Fibroblast of lung (primary cell): ENCODE results near the gene UCK2.

Source experiments
- CTCF ChIP-seq, 2 donors: IDR thresholded peaks in 1 of 2; conservative IDR thresholded peaks in 1 of 2; 1 replicate in 1 of 2; 2 replicates in 1 of 2; pipeline ENCODE4 v1.5.1; 2011 to 2012; ENCODE audit warnings: low read length in 2 of 2, control low read depth in 1 of 2, inconsistent platforms in 1 of 2, low read depth in 1 of 2, mild to moderate bottlenecking in 1 of 2
- EZH2 ChIP-seq: IDR thresholded peaks from 2 replicates; pipeline ENCODE4 v1.5.1; 2012; ENCODE audit warnings: low read length, control low read depth, mild to moderate bottlenecking; ENCODE audit errors: missing control alignments

- TF ChIP-seq CTCF (conservative IDR thresholded peaks at IDR 0.05 in 1 of 2, IDR thresholded peaks at IDR 0.05 in 1 of 2; ENCODE audit: low read depth in 1 of 2, low read length in 2 of 2) (no peak), EZH2 (no peak)
Observed at GRCh38 chr1:165886193-165886592, 58.8 kb downstream of the UCK2 start.
